ENCODE data around the gene LARGE1. TPM values are rescaled to one million over a fixed set of nuclear protein-coding genes. Genes with fewer than 3 reads are reported as not detected.

LARGE1 gene
- total RNA-seq, 2 donors from 2014 or later, result 80.5 to 101 TPM

DNA sequence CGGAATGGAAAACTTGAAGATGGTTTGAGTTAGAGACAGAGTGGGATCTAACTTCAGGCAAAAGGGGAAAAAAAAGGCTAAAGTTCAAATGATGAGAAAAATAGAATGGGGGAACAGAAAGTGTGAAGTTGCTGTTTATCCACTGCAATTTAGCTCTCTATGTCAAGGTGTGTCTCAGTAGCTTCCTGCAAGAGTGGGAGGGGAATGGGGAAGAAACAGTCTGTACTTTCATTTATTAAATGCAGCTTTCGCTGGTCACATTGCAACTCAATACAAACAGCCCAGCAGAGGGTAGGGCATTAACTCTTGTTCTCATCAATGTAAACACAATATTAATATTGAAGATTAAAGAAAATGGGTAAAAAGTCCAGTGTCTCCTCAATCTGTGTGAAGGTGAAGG lies 647.4 kb downstream of the LARGE1 start:
- H3K9me3 ChIP-seq, result no peaks in the 10 kb centered on the region
- H3K36me3 ChIP-seq, result peaks cover 22% of the 10 kb centered on the region
- TF ChIP-seq, protein P1, sequence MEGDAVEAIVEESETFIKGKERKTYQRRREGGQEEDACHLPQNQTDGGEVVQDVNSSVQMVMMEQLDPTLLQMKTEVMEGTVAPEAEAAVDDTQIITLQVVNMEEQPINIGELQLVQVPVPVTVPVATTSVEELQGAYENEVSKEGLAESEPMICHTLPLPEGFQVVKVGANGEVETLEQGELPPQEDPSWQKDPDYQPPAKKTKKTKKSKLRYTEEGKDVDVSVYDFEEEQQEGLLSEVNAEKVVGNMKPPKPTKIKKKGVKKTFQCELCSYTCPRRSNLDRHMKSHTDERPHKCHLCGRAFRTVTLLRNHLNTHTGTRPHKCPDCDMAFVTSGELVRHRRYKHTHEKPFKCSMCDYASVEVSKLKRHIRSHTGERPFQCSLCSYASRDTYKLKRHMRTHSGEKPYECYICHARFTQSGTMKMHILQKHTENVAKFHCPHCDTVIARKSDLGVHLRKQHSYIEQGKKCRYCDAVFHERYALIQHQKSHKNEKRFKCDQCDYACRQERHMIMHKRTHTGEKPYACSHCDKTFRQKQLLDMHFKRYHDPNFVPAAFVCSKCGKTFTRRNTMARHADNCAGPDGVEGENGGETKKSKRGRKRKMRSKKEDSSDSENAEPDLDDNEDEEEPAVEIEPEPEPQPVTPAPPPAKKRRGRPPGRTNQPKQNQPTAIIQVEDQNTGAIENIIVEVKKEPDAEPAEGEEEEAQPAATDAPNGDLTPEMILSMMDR (IDR thresholded peaks at IDR 0.05), result no peak
- H3K27me3 ChIP-seq, result no peaks in the 10 kb centered on the region
- peaks cover 0 to 16% of the 10 kb centered on the region in 2 donors for H3K4me1 ChIP-seq
- no peak for DNase-seq (ENCODE audit: low spot score)
- H3K4me3 ChIP-seq, result no peak overlapping the region
- H3K27ac ChIP-seq, result no peak overlapping the region

DNA sequence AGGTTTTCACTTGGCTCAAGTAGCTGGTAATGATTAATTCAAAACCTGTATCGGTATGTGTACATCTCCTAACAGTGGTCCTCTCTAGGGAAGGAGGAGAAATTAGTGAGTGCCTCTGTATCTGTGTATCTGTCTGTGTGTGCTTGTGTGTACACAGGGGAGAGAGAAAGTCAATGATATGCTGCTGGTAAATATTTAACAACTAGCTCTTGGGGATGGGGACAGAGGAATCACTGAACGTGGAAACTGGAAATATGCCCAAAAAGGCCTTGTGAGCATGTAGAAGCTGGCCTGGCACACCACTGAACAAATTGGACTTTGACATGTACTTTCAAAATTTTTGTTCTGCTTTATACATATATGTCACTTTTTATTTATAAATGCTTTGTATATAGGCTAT lies 648.1 kb downstream of the LARGE1 start:
- Histone ChIP-seq H3K4me1 (peaks cover 0 to 16% of the 10 kb centered on the region in 2 donors), H3K27ac (no peak overlapping the region), H3K9me3 (no peaks in the 10 kb centered on the region), H3K27me3 (no peaks in the 10 kb centered on the region), H3K4me3 (no peak overlapping the region), H3K36me3 (peaks cover 22% of the 10 kb centered on the region)
- TF ChIP-seq, protein P1 (IDR thresholded peaks at IDR 0.05), result no peak
- no peak for DNase-seq (ENCODE audit: low spot score)

DNA sequence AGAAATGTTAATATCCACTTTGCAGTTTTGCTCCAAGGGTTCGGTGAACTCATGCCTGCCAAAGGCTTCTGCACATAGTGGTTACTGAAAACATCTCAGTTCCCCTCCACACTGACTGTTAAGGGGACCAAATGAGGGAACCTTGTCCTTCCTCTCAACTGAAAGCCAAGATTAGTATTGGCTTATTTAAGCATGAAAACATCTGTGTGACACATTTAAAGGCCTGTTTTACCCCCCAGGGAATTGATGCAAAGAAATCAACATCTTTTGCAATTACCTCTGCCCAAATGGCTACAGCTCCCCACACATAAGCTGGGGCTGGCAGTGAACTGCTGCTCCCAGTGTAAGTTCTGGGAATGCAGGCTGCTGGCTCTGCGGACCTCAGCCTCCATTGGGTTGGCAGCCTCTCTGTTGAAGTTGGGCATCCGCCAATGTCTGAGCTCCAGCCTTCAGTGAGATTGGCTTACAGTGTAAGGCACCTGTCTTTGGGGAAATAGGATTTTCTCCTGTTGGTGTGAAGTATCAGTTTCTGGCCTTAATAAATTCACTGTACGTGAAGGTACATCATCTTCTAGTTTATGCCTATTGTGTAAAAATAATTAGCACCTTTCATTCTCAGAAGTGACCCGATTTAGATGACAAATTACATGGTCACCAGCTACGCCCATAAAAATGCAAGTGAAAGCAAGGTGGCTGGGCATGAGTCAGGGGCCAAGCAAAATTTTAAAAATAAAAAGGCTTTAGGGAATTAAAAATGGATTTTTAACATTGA lies 648.7 kb downstream of the LARGE1 start:
- Histone ChIP-seq H3K4me1 (peaks cover 0 to 16% of the 10 kb centered on the region in 2 donors), H3K27me3 (no peaks in the 10 kb centered on the region), H3K9me3 (no peaks in the 10 kb centered on the region), H3K4me3 (no peak overlapping the region), H3K36me3 (peaks cover 16% of the 10 kb centered on the region), H3K27ac (no peak overlapping the region)
- TF ChIP-seq, protein P1 (IDR thresholded peaks at IDR 0.05), result no peak
- peak; percentile 71 for DNase-seq (ENCODE audit: low spot score)

DNA sequence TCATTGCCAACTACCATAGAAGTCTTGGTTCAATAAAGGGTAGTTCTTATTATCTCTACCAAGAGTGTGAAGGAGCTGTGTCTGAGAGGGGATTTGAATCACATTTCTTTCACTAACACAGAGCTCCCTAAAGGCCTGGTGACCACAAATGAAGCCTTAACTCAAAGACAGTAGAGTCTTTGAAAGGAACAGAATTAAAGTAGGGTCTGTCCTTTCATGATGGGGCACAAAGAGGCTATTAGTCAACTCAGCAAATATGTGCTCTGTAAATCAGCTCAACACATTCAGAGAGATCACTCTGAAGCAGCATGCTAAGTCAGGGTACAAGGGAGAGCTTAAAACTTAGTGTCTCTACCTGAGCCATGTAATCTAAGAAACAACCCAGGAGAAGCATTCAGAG lies 649.7 kb downstream of the LARGE1 start:
- no peaks in the 10 kb centered on the region for H3K9me3 ChIP-seq
- H3K4me3 ChIP-seq, result no peak overlapping the region
- DNase-seq (ENCODE audit: low spot score), result no peak
- peaks cover 15% of the 10 kb centered on the region for H3K36me3 ChIP-seq
- no peaks in the 10 kb centered on the region for H3K27me3 ChIP-seq
- TF ChIP-seq, protein P1 (IDR thresholded peaks at IDR 0.05), result no peak
- no peak overlapping the region for H3K27ac ChIP-seq
- H3K4me1 ChIP-seq, result peaks cover 0 to 16% of the 10 kb centered on the region in 2 donors

DNA sequence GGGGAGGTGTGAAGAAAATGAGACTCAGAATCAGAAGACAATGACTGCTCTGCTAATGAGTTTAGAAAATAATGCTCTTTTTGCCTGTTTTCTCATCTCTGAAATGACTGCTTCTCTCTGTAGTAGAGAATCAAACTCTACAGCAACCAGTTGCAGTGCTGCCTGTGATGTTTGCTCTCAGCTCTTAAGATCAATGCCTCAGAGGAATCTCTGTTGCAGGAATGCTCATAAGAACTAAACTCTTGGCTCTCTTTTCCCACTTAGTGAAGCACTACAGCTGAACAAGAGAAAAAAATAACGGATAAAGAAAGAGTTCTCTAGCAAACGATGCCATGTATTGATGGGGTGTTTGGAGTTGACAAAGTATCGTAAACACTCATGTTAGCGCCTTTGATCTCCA lies 658.6 kb downstream of the LARGE1 start:
- TF ChIP-seq, protein P1 (IDR thresholded peaks at IDR 0.05), result no peak
- no peaks in the 10 kb centered on the region for H3K27me3 ChIP-seq
- H3K4me3 ChIP-seq, result no peak overlapping the region
- no peaks in the 10 kb centered on the region for H3K4me1 ChIP-seq
- DNase-seq (ENCODE audit: low spot score), result no peak
- no peak overlapping the region for H3K27ac ChIP-seq
- H3K9me3 ChIP-seq, result no peaks in the 10 kb centered on the region
- no peaks in the 10 kb centered on the region for H3K36me3 ChIP-seq

DNA sequence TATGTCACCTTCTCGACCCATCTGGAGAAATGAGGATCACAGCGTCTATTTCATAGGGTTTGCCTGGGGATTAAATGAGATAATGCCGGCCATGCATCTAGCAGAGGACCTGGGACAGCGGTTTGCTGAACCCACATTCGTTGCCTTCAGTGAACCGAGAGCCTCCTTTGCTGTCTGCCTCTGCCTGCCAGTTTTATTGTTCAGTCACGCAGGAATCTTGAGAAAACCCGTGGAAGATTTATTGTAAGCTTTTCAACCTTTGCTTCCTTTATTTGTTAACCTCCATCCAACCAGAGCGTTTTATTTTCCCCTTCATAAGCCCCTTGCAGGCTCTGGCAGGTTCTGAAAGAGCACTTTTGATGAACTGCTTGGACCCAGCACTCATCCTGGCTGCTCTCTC lies 659.8 kb downstream of the LARGE1 start:
- no peak for DNase-seq (ENCODE audit: low spot score)
- Histone ChIP-seq H3K27me3 (no peaks in the 10 kb centered on the region), H3K9me3 (no peaks in the 10 kb centered on the region)

More for the DNA sequence above, 659.8 kb downstream of the LARGE1 start:
- Histone ChIP-seq H3K4me1 (no peaks in the 10 kb centered on the region), H3K36me3 (no peaks in the 10 kb centered on the region), H3K27ac (no peak overlapping the region), H3K4me3 (no peak overlapping the region)
- TF ChIP-seq, protein P1 (IDR thresholded peaks at IDR 0.05), result no peak

Data from right atrium auricular region (tissue), 2 donors.